Astrocyte (in vitro differentiated cells and primary cell): ENCODE results near the gene SH2B3. TPM values are rescaled to one million over a fixed set of nuclear protein-coding genes. Genes with fewer than 3 reads are reported as not detected.

Source experiments
- DNase-seq: peaks from one replicate; pipeline ENCODE4 v3.0.0-alpha.2; 2010; ENCODE audit warnings: low read depth
- FAIRE-seq: peaks from 2 replicates; lab custom pipeline; 2011; peaks lifted over from hg19 to GRCh38; lab: Jason Lieb, UNC
- H2AFZ ChIP-seq: 2 replicates; pipeline ENCODE4 v1.6.0; 2012; ENCODE audit warnings: low read depth, low read length, inconsistent platforms
- H3K27ac ChIP-seq: 2 replicates; pipeline ENCODE4 v1.5.1; 2011; ENCODE audit warnings: low read depth, low read length, inconsistent platforms
- H3K27me3 ChIP-seq: 2 replicates; pipeline ENCODE4 v1.6.0; 2011; ENCODE audit warnings: low read length, inconsistent platforms; ENCODE audit not compliant: insufficient read depth
- H3K36me3 ChIP-seq: 2 replicates; pipeline ENCODE4 v1.5.1; 2011; ENCODE audit warnings: low read length, inconsistent platforms; ENCODE audit not compliant: insufficient read depth
- H3K4me1 ChIP-seq: 2 replicates; pipeline ENCODE4 v1.5.1; 2011; ENCODE audit warnings: low read length, inconsistent platforms; ENCODE audit not compliant: insufficient read depth
- H3K4me2 ChIP-seq: 2 replicates; pipeline ENCODE4 v1.6.0; 2012; ENCODE audit warnings: low read length, inconsistent platforms
- H3K4me3 ChIP-seq: 2 replicates; pipeline ENCODE4 v1.5.1; 2011; ENCODE audit warnings: low read depth, mild to moderate bottlenecking, low read length, inconsistent platforms; ENCODE audit not compliant: insufficient read depth
- H3K79me2 ChIP-seq: 2 replicates; pipeline ENCODE4 v1.6.0; 2012; ENCODE audit warnings: mild to moderate bottlenecking, low read length, inconsistent platforms; ENCODE audit not compliant: insufficient read depth
- H3K9ac ChIP-seq: 2 replicates; pipeline ENCODE4 v1.6.0; 2012; ENCODE audit warnings: mild to moderate bottlenecking, low read length, inconsistent platforms
- H3K9me3 ChIP-seq: 2 replicates; pipeline ENCODE4 v1.5.1; 2012; ENCODE audit warnings: low read depth, mild to moderate bottlenecking, low read length, inconsistent platforms; ENCODE audit not compliant: insufficient read depth
- H4K20me1 ChIP-seq: 2 replicates; pipeline ENCODE4 v1.6.0; 2012; ENCODE audit warnings: low read length, inconsistent platforms; ENCODE audit not compliant: insufficient read depth
- H3K27ac Mint-ChIP-seq: one replicate; pipeline ENCODE4 v1.8.0; 2021; ENCODE audit warnings: mild to moderate bottlenecking, mixed read lengths; ENCODE audit not compliant: unreplicated experiment
- H3K27me3 Mint-ChIP-seq: one replicate; pipeline ENCODE4 v1.8.0; 2021; ENCODE audit warnings: low read depth, mixed read lengths; ENCODE audit not compliant: unreplicated experiment
- H3K36me3 Mint-ChIP-seq: one replicate; pipeline ENCODE4 v1.8.0; 2021; ENCODE audit warnings: low read depth, mixed read lengths; ENCODE audit not compliant: unreplicated experiment
- H3K4me1 Mint-ChIP-seq: one replicate; pipeline ENCODE4 v1.8.0; 2021; ENCODE audit warnings: low read depth, mixed read lengths; ENCODE audit not compliant: unreplicated experiment
- H3K4me3 Mint-ChIP-seq: one replicate; pipeline ENCODE4 v1.8.0; 2021; ENCODE audit warnings: mild to moderate bottlenecking, moderate library complexity, mixed read lengths; ENCODE audit not compliant: unreplicated experiment
- H3K9me3 Mint-ChIP-seq: one replicate; pipeline ENCODE4 v1.8.0; 2021; ENCODE audit warnings: mild to moderate bottlenecking, mixed read lengths; ENCODE audit not compliant: unreplicated experiment
- EZH2 ChIP-seq: IDR thresholded peaks from 2 replicates; pipeline ENCODE4 v1.6.1; 2012; ENCODE audit warnings: mild to moderate bottlenecking, low read length, inconsistent platforms; ENCODE audit not compliant: insufficient read depth
- total RNA-seq: library from RNA; stranded (reverse); gene quantifications from 2 replicates; pipeline ENCODE4 v1.2.1, GENCODE V29; 2021
- TF ChIP-seq, protein P1 (sequence below): IDR thresholded peaks from 2 replicates; pipeline ENCODE4 v1.5.1; 2011; ENCODE audit warnings: low read depth, mild to moderate bottlenecking, inconsistent platforms, low read length, moderate library complexity; ENCODE audit not compliant: insufficient read depth

The SH2B3 gene
- total RNA-seq, 1 donor from 2014 or later, result 23.6 TPM

DNA sequence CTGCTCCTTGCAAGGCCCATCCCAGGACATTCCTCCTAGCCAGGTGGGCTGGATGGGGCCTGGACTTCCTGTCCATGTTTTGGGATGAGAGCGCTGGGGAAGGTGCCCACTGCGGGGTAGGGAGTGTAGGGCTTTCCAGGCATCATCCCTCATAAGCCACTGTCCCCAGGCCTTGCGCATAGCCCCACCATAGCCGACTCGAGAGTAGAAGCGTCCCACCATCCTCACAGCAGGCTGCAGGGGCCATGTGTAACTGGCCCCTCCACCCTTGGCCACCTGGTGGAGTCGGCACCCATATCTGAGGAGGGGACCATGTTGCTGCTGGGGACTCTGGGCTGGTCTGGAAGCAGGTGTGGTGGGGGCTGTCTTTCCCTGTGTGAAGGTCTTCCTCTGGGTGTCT, 30.5 kb downstream of the SH2B3 start:
- Histone ChIP-seq H3K4me3 (no peak overlapping the region), H3K27ac (peak overlapping the region; percentile 29), H3K36me3 (peaks cover 3% of the 10 kb centered on the region), H3K27me3 (no peaks in the 10 kb centered on the region), H3K79me2 (peaks cover 98% of the 10 kb centered on the region), H4K20me1 (peaks cover 86% of the 10 kb centered on the region), H3K4me2 (peak overlapping the region; percentile 73), H2AFZ (no peak overlapping the region), H3K9me3 (no peaks in the 10 kb centered on the region), H3K4me1 (peaks cover 61% of the 10 kb centered on the region), H3K9ac (no peak overlapping the region)
- H3K4me3 Mint-ChIP-seq, result no peak overlapping the region
- H3K27me3 Mint-ChIP-seq, result no peaks in the 10 kb centered on the region
- no peak for TF ChIP-seq EZH2
- TF ChIP-seq, protein P1, sequence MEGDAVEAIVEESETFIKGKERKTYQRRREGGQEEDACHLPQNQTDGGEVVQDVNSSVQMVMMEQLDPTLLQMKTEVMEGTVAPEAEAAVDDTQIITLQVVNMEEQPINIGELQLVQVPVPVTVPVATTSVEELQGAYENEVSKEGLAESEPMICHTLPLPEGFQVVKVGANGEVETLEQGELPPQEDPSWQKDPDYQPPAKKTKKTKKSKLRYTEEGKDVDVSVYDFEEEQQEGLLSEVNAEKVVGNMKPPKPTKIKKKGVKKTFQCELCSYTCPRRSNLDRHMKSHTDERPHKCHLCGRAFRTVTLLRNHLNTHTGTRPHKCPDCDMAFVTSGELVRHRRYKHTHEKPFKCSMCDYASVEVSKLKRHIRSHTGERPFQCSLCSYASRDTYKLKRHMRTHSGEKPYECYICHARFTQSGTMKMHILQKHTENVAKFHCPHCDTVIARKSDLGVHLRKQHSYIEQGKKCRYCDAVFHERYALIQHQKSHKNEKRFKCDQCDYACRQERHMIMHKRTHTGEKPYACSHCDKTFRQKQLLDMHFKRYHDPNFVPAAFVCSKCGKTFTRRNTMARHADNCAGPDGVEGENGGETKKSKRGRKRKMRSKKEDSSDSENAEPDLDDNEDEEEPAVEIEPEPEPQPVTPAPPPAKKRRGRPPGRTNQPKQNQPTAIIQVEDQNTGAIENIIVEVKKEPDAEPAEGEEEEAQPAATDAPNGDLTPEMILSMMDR, result no peak
- no peak overlapping the region for H3K27ac Mint-ChIP-seq
- peaks cover 12% of the 10 kb centered on the region for H3K36me3 Mint-ChIP-seq
- FAIRE-seq (no peak), DNase-seq (no peak)
- no peaks in the 10 kb centered on the region for H3K9me3 Mint-ChIP-seq
- H3K4me1 Mint-ChIP-seq, result peaks cover 48% of the 10 kb centered on the region

DNA sequence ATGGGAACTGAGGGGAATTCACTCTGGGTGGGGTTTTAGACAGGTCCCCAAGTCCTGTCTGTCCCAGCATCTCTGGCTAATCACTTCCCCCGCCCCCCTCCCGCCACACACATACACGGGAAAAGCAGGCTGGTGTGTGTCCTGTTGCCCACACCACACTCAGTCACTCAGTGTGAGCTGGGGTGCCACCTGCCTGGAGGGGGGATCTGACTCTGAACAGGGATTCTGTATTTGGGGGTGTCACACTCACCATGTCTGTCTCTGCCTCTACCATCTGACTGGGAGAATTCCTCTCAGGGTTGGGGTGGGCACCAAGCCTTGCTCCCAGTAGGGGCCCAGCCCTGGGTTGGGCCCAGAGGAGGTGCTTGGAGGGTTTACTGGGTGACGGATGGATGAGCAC, 31.1 kb downstream of the SH2B3 start:
- H3K4me2 ChIP-seq, result no peak overlapping the region
- H3K4me3 Mint-ChIP-seq, result no peak overlapping the region
- H4K20me1 ChIP-seq, result peaks cover 86% of the 10 kb centered on the region
- peaks cover 59% of the 10 kb centered on the region for H3K4me1 ChIP-seq
- peak overlapping the region; percentile 41 for H3K27ac Mint-ChIP-seq
- DNase-seq, result no peak
- no peak for FAIRE-seq
- H3K36me3 ChIP-seq, result peaks cover 3% of the 10 kb centered on the region
- H3K9me3 Mint-ChIP-seq, result no peaks in the 10 kb centered on the region
- H3K27me3 Mint-ChIP-seq, result no peaks in the 10 kb centered on the region
- no peaks in the 10 kb centered on the region for H3K27me3 ChIP-seq
- peaks cover 43% of the 10 kb centered on the region for H3K4me1 Mint-ChIP-seq
- no peak for TF ChIP-seq EZH2
- TF ChIP-seq, protein P1, result no peak
- H3K9ac ChIP-seq, result no peak overlapping the region
- H3K36me3 Mint-ChIP-seq, result peaks cover 12% of the 10 kb centered on the region
- no peaks in the 10 kb centered on the region for H3K9me3 ChIP-seq
- H3K79me2 ChIP-seq, result peaks cover 98% of the 10 kb centered on the region
- H2AFZ ChIP-seq, result no peak overlapping the region
- H3K4me3 ChIP-seq, result no peak overlapping the region
- H3K27ac ChIP-seq, result peak overlapping the region; percentile 75

- peak overlapping the region; percentile 23 for H3K9ac ChIP-seq
- peak; percentile 86 for DNase-seq
- H3K9me3 Mint-ChIP-seq, result no peaks in the 10 kb centered on the region
- peak overlapping the region; percentile 58 for H3K4me2 ChIP-seq
- H3K4me1 ChIP-seq, result peaks cover 61% of the 10 kb centered on the region
- H3K79me2 ChIP-seq, result peaks cover 98% of the 10 kb centered on the region
- H3K36me3 ChIP-seq, result peaks cover 3% of the 10 kb centered on the region
- peaks cover 91% of the 10 kb centered on the region for H4K20me1 ChIP-seq
- peaks cover 42% of the 10 kb centered on the region for H3K4me1 Mint-ChIP-seq
- peaks cover 14% of the 10 kb centered on the region for H3K36me3 Mint-ChIP-seq
- H3K4me3 ChIP-seq, result no peak overlapping the region
- no peaks in the 10 kb centered on the region for H3K27me3 ChIP-seq
- H3K27ac Mint-ChIP-seq, result no peak overlapping the region
- H3K4me3 Mint-ChIP-seq, result no peak overlapping the region
- H2AFZ ChIP-seq, result no peak overlapping the region
- FAIRE-seq, result peak; percentile 13
- TF ChIP-seq EZH2, result no peak
- TF ChIP-seq, protein P1, result no peak
- no peaks in the 10 kb centered on the region for H3K9me3 ChIP-seq
- peak overlapping the region; percentile 75 for H3K27ac ChIP-seq
- H3K27me3 Mint-ChIP-seq, result no peaks in the 10 kb centered on the region
Observed at GRCh38 chr12:111437816-111438454, 32.2 kb downstream of the SH2B3 start.
